PC-3 (cell line): ENCODE results near the gene NDUFA3.

Experiments used
- CTCF ChIP-seq: fragments of 300-600 bp; sonication (generic); conservative IDR thresholded peaks from 2 replicates; pipeline ENCODE4 v1.5.1; 2017; ENCODE audit warnings: antibody characterized with exemption, low read depth, mild to moderate bottlenecking, low read length
- EZH2 ChIP-seq: fragments of 300-600 bp; sonication (generic); IDR thresholded peaks from one replicate; pipeline ENCODE4 v1.6.1; 2017; ENCODE audit warnings: antibody characterized with exemption, mild to moderate bottlenecking, low read length; ENCODE audit not compliant: unreplicated experiment
- EZH2phosphoT487 ChIP-seq: fragments of 300-600 bp; sonication (generic); IDR thresholded peaks from 2 replicates; pipeline ENCODE4 v1.6.1; 2018; ENCODE audit warnings: mild to moderate bottlenecking, antibody characterized with exemption, low read length, borderline replicate concordance

- TF ChIP-seq CTCF (no peak), EZH2 (no peak), EZH2phosphoT487 (no peak)
Measured at GRCh38 chr19:54148158-54148557, 45.5 kb downstream of the NDUFA3 start.
